Heart right ventricle (tissue), 16 donors: Measurements from ENCODE around the gene MICAL3. TPM values are rescaled to one million over a fixed set of nuclear protein-coding genes. Genes with fewer than 3 reads are reported as not detected.

ENCODE experiments used
- ATAC-seq, 8 donors: fragments of 200-7000 bp; cut with Tn5 transposase; one replicate each; pipeline ENCODE4 v1.9.1; 2020; ENCODE audit warnings: mild to moderate bottlenecking in 8 of 8, moderate library complexity in 8 of 8, moderate number of reproducible peaks in 1 of 8
- DNase-seq, 2 donors: peaks; one replicate each; pipeline ENCODE4 v3.0.0-alpha.2; 2020
- H3K27ac ChIP-seq, 10 donors: fragments of 200-600 bp; sonication (generic) in 2 of 10; one replicate each; pipeline versions ENCODE4 v1.5.0 to v1.8.0; 2020 to 2022; ENCODE audit warnings: mild to moderate bottlenecking in 3 of 10
- H3K27me3 ChIP-seq, 7 donors: fragments of 200-600 bp; one replicate each; pipeline ENCODE4 v1.8.0; 2021 to 2022; ENCODE audit warnings: mild to moderate bottlenecking in 2 of 7
- H3K36me3 ChIP-seq, 9 donors: fragments of 200-600 bp; sonication (generic) in 1 of 9; one replicate each; pipeline versions ENCODE4 v1.5.0 to v1.8.0; 2020 to 2022; ENCODE audit warnings: mild to moderate bottlenecking in 2 of 9
- H3K4me1 ChIP-seq, 9 donors: fragments of 200-600 bp; sonication (generic) in 1 of 9; one replicate each; pipeline versions ENCODE4 v1.5.0 to v1.8.0; 2020 to 2022; ENCODE audit warnings: mild to moderate bottlenecking in 4 of 9
- H3K4me3 ChIP-seq, 10 donors: fragments of 200-600 bp; sonication (generic) in 2 of 10; one replicate each; pipeline versions ENCODE4 v1.5.0 to v1.8.0; 2020 to 2022; ENCODE audit warnings: mild to moderate bottlenecking in 7 of 10, moderate library complexity in 2 of 10
- H3K9me3 ChIP-seq, 11 donors: fragments of 200-600 bp in 10 of 11; sonication (generic) in 2 of 11; one replicate each; pipeline versions ENCODE4 v1.5.0 to v1.8.0; 2013 to 2022; ENCODE audit warnings: mild to moderate bottlenecking in 2 of 11, control low read depth in 1 of 11, moderate library complexity in 1 of 11
- WGBS, 2 donors: extraction: QIAGEN DNeasy Blood & Tissue Kit; methylation state at CpG; one replicate each; pipeline ENCODE4 v1.1.7; 2013; ENCODE audit warnings: inconsistent platforms in 1 of 2; 5-methylcytosine and 5-hydroxymethylcytosine counted together
- intact Hi-C, 10 donors: fragments of 100-400 bp; cut with DNase I; formaldehyde crosslinking; loops; one replicate each; pipeline versions ENCODE4 v1.11.1 to v1.14.2; 2022
- polyA plus RNA-seq, 2 donors: library from polyadenylated mRNA; stranded (reverse); fragments of 200-250 nt; gene quantifications; one replicate each; pipeline ENCODE4 v1.2.3, GENCODE V29; 2013
- total RNA-seq, 10 donors: library from RNA; stranded (reverse); fragmentation: NEBNext Ultra II Directional in 3 of 10; extraction: Animal tissue kit (Norgen Biotek cat#: 25700) in 3 of 10; gene quantifications; one replicate each; pipeline versions ENCODE4 v1.2.1 to v1.2.4, GENCODE V29; 2021 to 2023
- TF ChIP-seq, protein P1 (sequence below), 9 donors: fragments of 200-600 bp; sonication (generic) in 2 of 9; IDR thresholded peaks; one replicate each; pipeline versions ENCODE4 v1.5.0 to v1.8.0; 2021 to 2022; ENCODE audit warnings: antibody characterized with exemption in 9 of 9, mild to moderate bottlenecking in 5 of 9, moderate library complexity in 1 of 9
- donor health status: Arrhythmogenic right ventricular cardiomyopathy.
- donor health status: ischemic (EF 13 %, LVEDD 7.1; RV severe dilation, severe dysfunction).
- donor health status: healthy with polysubstance abuse.
- donor health status: DM: no; HTN: yes; CAD: no.
- donor health status: DM: no; HTN: no; CAD: no.
- donor health status: ischemic (EF 25% LVEDD 6.9; RV normal size, moderate dysfunction).
- donor health status: ischemic (EF 25% LVEDD 5.7; RV mildly dilated, moderate dysfunction).
- donor health status: healthy.
- donor health status: DM: yes; HTN: yes; CAD: no.
- donor health status: Ischemic cardiomyopathy.
- donor health status: ischemic (EF 35%, LVEDD 5.7; RV mildly dilated, moderate dysfunction).
- donor health status: nonischemic (EF 11% LVEDD 7.7; RV severe dilation, severe dysfunction).
- donor health status: DM: yes; HTN: yes; CAD: no.
- donor health status: PGD.
- donor health status: ischemic (EF 29% LVEDD 5.4; RV normal size, mild dysfunction).
- donor health status: nonischemic (EF 23%, LVEDD 6.1; RV moderate dilation, normal function).

MICAL3 gene
- total and polyA plus RNA-seq, 12 donors, result 13.2 to 137 (median 109) TPM

- Histone ChIP-seq H3K27me3 (no peaks in the 10 kb centered on the region), H3K9me3 (no peaks in the 10 kb centered on the region), H3K36me3 (no peaks in the 10 kb centered on the region), H3K4me3 (no peak overlapping the region), H3K27ac (peak overlapping the region in 1 of 10 donors; percentile 21), H3K4me1 (peaks cover 9 to 84% (median 55%) of the 10 kb centered on the region in 9 donors)
- TF ChIP-seq, protein P1, sequence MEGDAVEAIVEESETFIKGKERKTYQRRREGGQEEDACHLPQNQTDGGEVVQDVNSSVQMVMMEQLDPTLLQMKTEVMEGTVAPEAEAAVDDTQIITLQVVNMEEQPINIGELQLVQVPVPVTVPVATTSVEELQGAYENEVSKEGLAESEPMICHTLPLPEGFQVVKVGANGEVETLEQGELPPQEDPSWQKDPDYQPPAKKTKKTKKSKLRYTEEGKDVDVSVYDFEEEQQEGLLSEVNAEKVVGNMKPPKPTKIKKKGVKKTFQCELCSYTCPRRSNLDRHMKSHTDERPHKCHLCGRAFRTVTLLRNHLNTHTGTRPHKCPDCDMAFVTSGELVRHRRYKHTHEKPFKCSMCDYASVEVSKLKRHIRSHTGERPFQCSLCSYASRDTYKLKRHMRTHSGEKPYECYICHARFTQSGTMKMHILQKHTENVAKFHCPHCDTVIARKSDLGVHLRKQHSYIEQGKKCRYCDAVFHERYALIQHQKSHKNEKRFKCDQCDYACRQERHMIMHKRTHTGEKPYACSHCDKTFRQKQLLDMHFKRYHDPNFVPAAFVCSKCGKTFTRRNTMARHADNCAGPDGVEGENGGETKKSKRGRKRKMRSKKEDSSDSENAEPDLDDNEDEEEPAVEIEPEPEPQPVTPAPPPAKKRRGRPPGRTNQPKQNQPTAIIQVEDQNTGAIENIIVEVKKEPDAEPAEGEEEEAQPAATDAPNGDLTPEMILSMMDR (IDR thresholded peaks at IDR 0.05), result no peak
- intact Hi-C loops, result loop anchor here in 1 of 10 donors (10.0 kb wide), 1 partner anchor 61 kb away; no protein-coding TSS in a partner anchor
- DNase-seq, result no peak
- WGBS, 2 donors, result 64 to 69% methylated on average over 12 of the region's 12 CpGs
- no peak for ATAC-seq
Observed at GRCh38 chr22:17965538-17966402, 58.6 kb downstream of the MICAL3 start.

DNA sequence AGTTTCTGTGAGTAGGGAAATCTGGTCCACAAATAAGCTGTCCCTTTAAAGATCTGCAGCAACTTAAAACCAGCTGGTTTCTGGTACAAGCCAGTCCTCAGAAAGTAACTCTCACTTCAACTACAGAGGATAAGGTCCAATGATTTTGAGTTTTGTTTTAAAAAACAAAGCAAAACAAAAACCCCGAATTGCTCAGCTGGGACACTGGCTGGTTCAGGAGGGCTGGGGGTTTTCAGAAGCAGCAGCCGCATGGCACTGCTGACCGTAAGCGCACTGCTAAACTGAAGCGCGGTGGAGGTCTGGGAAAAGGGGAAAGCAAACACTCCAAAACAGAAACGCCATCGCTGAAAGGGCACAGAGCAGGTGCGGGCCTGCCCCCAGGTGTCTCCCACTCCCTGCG lies 59.7 kb downstream of the MICAL3 start:
- no peak for DNase-seq
- 44 to 60% methylated on average over 10 of the region's 10 CpGs for WGBS, 2 donors
- H3K36me3 ChIP-seq, result no peaks in the 10 kb centered on the region
- H3K27ac ChIP-seq, result peak overlapping the region in 7 of 10 donors; percentile 14 to 63 (median 27)
- no peak for ATAC-seq
- TF ChIP-seq, protein P1 (IDR thresholded peaks at IDR 0.05), result no peak
- intact Hi-C loops, result loop anchor here in 1 of 10 donors (10.0 kb wide), 1 partner anchor 60 kb away; no protein-coding TSS in a partner anchor
- H3K27me3 ChIP-seq, result no peaks in the 10 kb centered on the region
- H3K9me3 ChIP-seq, result no peaks in the 10 kb centered on the region
- no peak overlapping the region for H3K4me3 ChIP-seq
- peaks cover 12 to 83% (median 46%) of the 10 kb centered on the region in 9 donors for H3K4me1 ChIP-seq

- Histone ChIP-seq H3K36me3 (no peaks in the 10 kb centered on the region), H3K9me3 (no peaks in the 10 kb centered on the region), H3K27me3 (no peaks in the 10 kb centered on the region), H3K4me3 (no peak overlapping the region), H3K27ac (peak overlapping the region in 7 of 10 donors; percentile 14 to 63 (median 27)), H3K4me1 (peaks cover 9 to 79% (median 41%) of the 10 kb centered on the region in 9 donors)
- intact Hi-C loops, result loop anchor here in 1 of 10 donors (10.0 kb wide), 1 partner anchor 59 kb away; no protein-coding TSS in a partner anchor
- 52 to 53% methylated on average over 6 of the region's 6 CpGs for WGBS, 2 donors
- DNase-seq, result no peak
- ATAC-seq, result peak in 6 of 8 donors; percentile 32 to 53 (median 40)
- TF ChIP-seq, protein P1 (IDR thresholded peaks at IDR 0.05), result no peak
Observed at GRCh38 chr22:17964156-17964555, 60.2 kb downstream of the MICAL3 start.

DNA sequence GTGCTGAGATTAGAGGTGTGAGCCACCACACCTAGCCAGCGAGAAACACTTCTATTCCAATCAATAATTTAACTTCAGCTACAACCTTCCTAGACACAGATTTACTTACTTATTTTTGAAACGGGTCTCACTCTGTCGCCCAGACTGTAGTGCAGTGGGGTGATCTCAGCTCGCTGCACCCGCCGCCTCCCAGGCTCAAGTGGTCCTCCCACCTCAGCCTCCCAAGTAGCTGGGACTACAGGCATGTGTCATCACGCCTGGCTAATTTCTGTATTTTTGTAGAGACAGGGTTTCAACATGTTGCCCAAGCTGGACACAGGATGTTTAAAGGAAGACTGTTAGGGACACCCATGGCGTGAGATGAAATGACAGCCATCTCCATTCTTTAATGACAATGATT lies 61.3 kb downstream of the MICAL3 start:
- TF ChIP-seq, protein P1 (IDR thresholded peaks at IDR 0.05), result no peak
- Histone ChIP-seq H3K27ac (no peak overlapping the region), H3K4me3 (no peak overlapping the region), H3K9me3 (no peaks in the 10 kb centered on the region), H3K36me3 (no peaks in the 10 kb centered on the region), H3K27me3 (no peaks in the 10 kb centered on the region), H3K4me1 (peaks cover 9 to 75% (median 41%) of the 10 kb centered on the region in 9 donors)
- ATAC-seq, result no peak
- WGBS, 2 donors, result 92 to 99% methylated on average over 8 of the region's 8 CpGs
- DNase-seq, result no peak
- intact Hi-C loops, result loop anchor here in 1 of 10 donors (10.0 kb wide), 1 partner anchor 58 kb away; no protein-coding TSS in a partner anchor
